Kidney epithelial cell (primary cell): ENCODE results near the gene DNAJC30. TPM values are rescaled to one million over a fixed set of nuclear protein-coding genes. Genes with fewer than 3 reads are reported as not detected.
"Not testable (repeated sequence)": the region's sequence is repeated elsewhere in the genome, so short reads cannot be mapped to it uniquely, and the experiment has no call there.

Experiments
- DNase-seq: peaks from one replicate; pipeline ENCODE4 v3.0.0-alpha.2; 2010; ENCODE audit warnings: low read depth
- H3K27me3 ChIP-seq: 2 replicates; pipeline ENCODE4 v1.6.0; 2011; ENCODE audit warnings: low read length; ENCODE audit not compliant: control insufficient read depth, insufficient read depth
- H3K36me3 ChIP-seq: 2 replicates; pipeline ENCODE4 v1.5.1; 2011; ENCODE audit warnings: low read length; ENCODE audit not compliant: control insufficient read depth, insufficient read depth
- H3K4me3 ChIP-seq: 2 replicates; pipeline ENCODE4 v1.5.1; 2011; ENCODE audit warnings: low read depth, mild to moderate bottlenecking, control low read depth, low read length
- total RNA-seq: library from RNA; depleted of rRNA; stranded (reverse); fragments of >200 nt; gene quantifications from 2 replicates; pipeline ENCODE4 v1.2.3, GENCODE V29; 2015
- TF ChIP-seq, protein P1 (sequence below): IDR thresholded peaks from 2 replicates; pipeline ENCODE4 v1.5.1; 2011; ENCODE audit warnings: mild to moderate bottlenecking, moderate library complexity, low read length, control low read depth, inconsistent platforms; ENCODE audit not compliant: insufficient read depth, poor library complexity, severe bottlenecking

Gene DNAJC30
- total RNA-seq, 1 donor from 2014 or later, result 5.1 TPM

DNA sequence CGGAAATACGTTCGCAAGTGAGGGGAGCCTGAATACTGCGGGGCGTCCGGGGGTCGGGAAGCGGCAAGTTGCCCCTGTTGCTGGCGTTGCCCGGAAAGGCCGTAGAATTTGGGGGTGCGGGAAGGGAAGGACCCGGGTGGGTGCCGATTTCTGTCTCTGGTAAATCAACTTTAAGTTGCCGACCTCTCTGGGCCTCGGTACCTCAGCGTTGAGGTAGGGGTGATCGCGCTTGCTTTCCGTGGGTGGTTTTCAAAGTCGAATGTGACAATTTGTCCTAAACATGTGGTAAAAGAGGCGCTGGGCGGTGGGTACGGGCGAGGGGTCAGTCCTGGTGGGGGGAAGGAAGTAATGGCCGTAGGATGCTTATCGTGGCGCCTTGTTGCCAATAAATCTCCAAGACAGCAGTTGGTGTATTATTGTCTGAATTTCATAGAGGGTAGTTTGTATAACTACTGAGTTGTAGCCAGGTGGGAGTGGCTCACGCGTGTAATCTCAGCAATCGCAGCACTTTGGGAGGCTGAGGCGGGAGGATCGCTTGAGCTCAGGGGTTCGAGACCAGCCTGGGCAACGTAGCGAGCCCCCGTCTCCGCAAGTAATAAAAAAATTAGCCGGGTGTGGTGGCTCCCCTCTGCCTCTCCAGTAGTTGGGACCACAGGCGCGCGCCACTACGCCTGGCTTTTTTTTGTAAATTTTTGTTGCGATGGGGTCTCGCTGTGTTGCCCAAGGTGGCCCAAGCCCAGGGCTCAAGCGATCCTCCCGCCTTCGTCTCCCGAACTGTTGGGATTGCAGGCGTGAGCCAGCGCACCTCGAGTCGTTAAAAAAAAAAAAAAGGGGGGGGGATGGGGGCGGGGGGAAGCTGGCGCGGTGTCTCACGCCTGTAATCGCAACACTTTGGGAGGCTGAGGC is 788 bp upstream of the DNAJC30 start:
- no peaks in the 10 kb centered on the region for H3K36me3 ChIP-seq
- TF ChIP-seq, protein P1, sequence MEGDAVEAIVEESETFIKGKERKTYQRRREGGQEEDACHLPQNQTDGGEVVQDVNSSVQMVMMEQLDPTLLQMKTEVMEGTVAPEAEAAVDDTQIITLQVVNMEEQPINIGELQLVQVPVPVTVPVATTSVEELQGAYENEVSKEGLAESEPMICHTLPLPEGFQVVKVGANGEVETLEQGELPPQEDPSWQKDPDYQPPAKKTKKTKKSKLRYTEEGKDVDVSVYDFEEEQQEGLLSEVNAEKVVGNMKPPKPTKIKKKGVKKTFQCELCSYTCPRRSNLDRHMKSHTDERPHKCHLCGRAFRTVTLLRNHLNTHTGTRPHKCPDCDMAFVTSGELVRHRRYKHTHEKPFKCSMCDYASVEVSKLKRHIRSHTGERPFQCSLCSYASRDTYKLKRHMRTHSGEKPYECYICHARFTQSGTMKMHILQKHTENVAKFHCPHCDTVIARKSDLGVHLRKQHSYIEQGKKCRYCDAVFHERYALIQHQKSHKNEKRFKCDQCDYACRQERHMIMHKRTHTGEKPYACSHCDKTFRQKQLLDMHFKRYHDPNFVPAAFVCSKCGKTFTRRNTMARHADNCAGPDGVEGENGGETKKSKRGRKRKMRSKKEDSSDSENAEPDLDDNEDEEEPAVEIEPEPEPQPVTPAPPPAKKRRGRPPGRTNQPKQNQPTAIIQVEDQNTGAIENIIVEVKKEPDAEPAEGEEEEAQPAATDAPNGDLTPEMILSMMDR, result no peak
- DNase-seq, result no peak
- H3K27me3 ChIP-seq, result no peaks in the 10 kb centered on the region
- H3K4me3 ChIP-seq, result peak overlapping the region; percentile 74

DNA sequence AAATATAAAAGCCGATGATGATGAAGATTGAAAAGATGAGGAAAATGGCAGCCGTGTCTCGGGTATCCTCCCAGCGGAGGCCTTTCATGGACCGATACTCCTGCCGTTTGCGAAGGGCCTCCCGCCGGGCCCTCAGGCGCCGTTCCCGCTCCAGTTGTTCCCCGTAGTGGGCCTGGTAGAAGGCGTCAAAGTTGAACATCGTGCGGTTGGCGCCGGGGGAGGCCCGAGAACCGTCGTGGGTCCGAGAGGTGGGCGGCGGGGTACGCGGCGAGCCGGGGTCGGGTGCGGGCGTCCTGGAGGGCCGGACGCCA is 553 bp downstream of the DNAJC30 start:
- no peaks in the 10 kb centered on the region for H3K36me3 ChIP-seq
- peak overlapping the region; percentile 74 for H3K4me3 ChIP-seq
- no peak for DNase-seq
- TF ChIP-seq, protein P1, result no peak
- H3K27me3 ChIP-seq, result no peaks in the 10 kb centered on the region

DNA sequence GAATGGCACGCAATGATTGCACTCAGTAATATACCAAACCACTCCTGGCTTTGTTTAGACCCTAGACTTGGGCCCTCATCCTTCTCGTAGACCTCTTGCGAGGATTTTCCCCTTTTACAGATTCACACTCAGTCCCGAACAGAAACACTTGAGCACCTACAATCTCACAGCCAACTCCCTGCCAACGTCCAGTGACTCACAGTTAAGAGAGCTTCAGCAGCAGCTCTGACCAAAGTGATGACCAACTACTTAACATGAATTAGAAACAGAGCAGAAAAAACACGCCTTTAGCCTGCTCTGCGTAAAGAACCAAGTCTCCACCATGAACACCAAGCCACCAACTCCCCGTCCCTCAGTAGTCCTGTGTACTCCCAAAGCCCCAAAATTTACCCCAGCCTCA is 2.2 kb downstream of the DNAJC30 start:
- TF ChIP-seq, protein P1, result no peak
- Histone ChIP-seq H3K4me3 (no peak overlapping the region), H3K27me3 (no peaks in the 10 kb centered on the region), H3K36me3 (no peaks in the 10 kb centered on the region)
- peak; percentile 12 for DNase-seq

DNA sequence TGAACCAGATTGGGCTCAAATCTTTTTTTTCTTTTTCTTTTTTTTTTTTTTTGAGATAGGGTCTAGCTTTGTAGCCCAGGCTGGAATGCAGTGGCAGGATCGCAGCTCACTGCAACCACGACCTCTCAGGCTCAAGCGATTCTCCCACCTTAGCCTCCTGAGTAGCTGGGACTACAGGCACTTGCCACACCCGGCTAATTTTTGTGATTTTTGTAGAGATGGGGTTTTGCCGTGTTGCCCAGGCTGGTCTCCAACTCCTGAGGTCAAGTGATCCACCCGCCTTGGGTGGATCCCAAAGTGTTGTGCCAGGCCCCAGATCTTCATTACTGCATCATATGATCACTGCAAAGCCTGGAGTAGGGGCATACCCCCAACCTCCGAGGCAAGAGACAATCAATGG is 2.8 kb downstream of the DNAJC30 start:
- DNase-seq, result no peak
- no peaks in the 10 kb centered on the region for H3K36me3 ChIP-seq
- TF ChIP-seq, protein P1, result no peak
- H3K27me3 ChIP-seq, result no peaks in the 10 kb centered on the region
- H3K4me3 ChIP-seq, result no peak overlapping the region

DNA sequence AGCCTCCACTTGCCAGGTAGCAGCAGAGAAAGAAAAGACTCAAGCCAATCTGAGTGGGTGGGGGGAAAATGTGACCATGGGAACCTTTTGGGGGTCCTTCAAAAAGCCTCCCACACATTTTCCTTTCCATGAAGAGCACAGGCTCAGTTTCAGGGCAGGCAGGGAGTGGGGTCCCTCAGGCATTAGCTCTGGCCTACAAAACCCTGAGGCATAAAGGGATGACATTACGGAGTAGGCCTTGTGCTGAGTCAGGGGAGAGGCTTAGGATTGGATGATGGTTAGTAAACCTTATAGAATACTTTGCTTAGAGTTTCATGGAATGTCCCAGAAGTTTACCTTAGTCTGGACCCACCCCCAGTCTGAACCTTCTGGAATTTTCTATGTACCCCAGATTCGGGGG is 3.5 kb downstream of the DNAJC30 start:
- TF ChIP-seq, protein P1, result no peak
- Histone ChIP-seq H3K27me3 (no peaks in the 10 kb centered on the region), H3K36me3 (no peaks in the 10 kb centered on the region), H3K4me3 (no peak overlapping the region)
- DNase-seq, result no peak

DNA sequence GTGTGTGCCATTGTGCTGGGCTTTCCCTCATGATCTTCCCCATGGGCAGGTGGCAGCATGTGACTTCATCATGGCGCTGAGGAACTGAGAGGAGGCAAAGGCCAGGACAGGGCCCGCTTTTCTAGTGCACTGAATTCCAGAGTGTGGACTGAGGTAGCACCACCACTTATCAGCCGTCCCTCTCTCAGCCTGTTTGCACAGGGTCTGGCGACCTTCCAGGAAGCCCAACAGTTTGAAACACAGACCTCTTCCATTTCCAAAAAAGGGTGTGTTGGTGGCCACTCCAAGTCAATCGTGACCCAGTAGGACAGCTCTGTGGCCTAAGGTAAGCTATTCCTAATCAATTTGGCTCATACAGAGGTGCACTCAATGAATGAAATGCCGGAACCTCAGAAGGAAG is 4.4 kb downstream of the DNAJC30 start:
- H3K36me3 ChIP-seq, result no peaks in the 10 kb centered on the region
- TF ChIP-seq, protein P1, result no peak
- no peaks in the 10 kb centered on the region for H3K27me3 ChIP-seq
- H3K4me3 ChIP-seq, result no peak overlapping the region
- DNase-seq, result no peak

DNA sequence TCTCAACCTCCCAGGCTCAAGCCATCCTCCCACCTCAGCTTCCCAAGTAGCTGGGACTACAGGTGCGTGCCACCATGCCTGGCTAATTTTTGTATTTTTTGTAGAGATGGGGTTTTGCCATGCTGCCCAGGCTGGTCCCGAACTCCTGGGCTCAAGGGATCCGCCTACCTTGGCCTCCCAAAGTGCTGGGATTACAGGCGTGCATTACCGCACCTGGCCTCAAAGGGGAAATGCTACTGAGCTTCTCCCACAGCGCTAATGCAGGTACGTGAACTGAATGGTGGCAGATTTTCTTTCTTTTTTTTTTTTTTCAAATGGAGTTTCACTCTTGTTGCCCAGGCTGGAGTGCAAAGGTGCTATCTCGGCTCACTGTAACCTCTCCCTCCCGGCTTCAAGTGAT is 7.2 kb downstream of the DNAJC30 start:
- not testable (repeated sequence) for DNase-seq, H3K27me3 ChIP-seq, H3K36me3 ChIP-seq, H3K4me3 ChIP-seq
